ENCODE data around the gene ZNF335.

- no peak for TF ChIP-seq CTCF (IDR thresholded peaks at IDR 0.05)
- no peak for TF ChIP-seq POLR2AphosphoS5 (IDR thresholded peaks at IDR 0.05)
- no peak for TF ChIP-seq POLR2A (IDR thresholded peaks at IDR 0.05)
These were observed 26.9 kb downstream of the ZNF335 start for GRCh38 chr20:45944965-45945677.
